22Rv1 (cell line): ENCODE results near the gene KLK5.
A peak's percentile ranks its signal among the peaks of the same experiment; 100 is the strongest.

Experiments
- H3K27ac ChIP-seq: fragments of 450-650 bp; 2 replicates; pipeline ENCODE4 v1.5.1; 2017
- ZFX ChIP-seq: fragments of 450-650 bp; IDR thresholded peaks from 2 replicates; pipeline ENCODE4 v1.6.1; 2017; ENCODE audit warnings: antibody characterized with exemption, borderline replicate concordance
- TF ChIP-seq, protein P1 (sequence below): fragments of 450-650 bp; IDR thresholded peaks from 2 replicates; pipeline ENCODE4 v1.5.1; 2017; ENCODE audit warnings: mild to moderate bottlenecking

KLK5 gene

DNA sequence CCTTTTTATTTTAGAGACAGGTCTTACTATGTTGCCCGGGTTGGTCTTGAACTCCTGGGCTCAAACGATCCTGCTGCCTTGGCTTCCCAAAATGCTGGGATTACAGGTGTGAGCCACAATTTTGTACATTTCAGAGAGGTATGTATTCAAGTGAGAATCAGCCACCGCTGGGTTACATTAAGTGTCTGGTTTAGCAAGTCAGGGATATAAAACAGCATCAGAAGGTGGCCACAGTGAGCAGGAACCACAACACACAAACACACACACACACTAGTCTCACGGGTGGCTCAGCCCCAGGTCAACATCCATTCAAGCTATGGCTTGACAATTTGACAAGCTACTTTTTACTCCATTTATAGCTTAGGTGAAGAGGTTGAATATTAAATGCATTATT, 20.2 kb downstream of the KLK5 start:
- TF ChIP-seq, protein P1, sequence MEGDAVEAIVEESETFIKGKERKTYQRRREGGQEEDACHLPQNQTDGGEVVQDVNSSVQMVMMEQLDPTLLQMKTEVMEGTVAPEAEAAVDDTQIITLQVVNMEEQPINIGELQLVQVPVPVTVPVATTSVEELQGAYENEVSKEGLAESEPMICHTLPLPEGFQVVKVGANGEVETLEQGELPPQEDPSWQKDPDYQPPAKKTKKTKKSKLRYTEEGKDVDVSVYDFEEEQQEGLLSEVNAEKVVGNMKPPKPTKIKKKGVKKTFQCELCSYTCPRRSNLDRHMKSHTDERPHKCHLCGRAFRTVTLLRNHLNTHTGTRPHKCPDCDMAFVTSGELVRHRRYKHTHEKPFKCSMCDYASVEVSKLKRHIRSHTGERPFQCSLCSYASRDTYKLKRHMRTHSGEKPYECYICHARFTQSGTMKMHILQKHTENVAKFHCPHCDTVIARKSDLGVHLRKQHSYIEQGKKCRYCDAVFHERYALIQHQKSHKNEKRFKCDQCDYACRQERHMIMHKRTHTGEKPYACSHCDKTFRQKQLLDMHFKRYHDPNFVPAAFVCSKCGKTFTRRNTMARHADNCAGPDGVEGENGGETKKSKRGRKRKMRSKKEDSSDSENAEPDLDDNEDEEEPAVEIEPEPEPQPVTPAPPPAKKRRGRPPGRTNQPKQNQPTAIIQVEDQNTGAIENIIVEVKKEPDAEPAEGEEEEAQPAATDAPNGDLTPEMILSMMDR: no peak
- TF ChIP-seq ZFX: no peak
- no peak overlapping the region for H3K27ac ChIP-seq

DNA sequence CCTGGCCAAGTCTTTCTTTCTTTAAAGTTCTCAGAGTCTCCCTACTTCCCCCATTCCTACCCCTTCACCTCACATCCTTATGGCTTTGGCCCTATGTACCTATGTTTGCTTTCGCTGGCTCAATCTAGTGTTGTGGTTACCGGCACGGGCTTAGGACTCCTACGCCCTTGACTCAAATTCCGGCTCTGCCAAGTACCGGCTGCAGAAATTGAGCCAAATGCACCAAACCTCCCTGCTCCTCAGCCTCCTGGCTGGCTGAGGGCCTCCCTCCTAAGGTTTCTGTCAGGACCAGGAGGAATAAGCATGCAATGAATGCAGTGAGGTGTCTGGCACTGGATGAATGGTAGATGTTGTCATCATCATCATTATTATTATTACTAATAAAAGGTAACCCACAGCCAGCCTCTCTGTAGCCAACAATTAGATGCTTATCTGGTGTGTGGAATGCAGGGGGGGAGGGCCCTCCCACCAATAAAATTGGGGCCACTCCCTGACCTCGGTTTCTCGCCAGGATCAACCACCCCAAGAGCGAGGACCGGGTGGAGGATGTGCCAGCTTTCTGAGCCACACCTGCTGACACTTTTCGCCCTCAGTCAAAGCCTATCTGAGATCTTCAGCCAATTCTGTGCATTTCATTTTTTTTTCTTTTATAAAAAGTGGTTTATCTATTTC, 20.7 kb downstream of the KLK5 start:
- H3K27ac ChIP-seq: no peak overlapping the region
- TF ChIP-seq, protein P1: no peak
- TF ChIP-seq ZFX: no peak

DNA sequence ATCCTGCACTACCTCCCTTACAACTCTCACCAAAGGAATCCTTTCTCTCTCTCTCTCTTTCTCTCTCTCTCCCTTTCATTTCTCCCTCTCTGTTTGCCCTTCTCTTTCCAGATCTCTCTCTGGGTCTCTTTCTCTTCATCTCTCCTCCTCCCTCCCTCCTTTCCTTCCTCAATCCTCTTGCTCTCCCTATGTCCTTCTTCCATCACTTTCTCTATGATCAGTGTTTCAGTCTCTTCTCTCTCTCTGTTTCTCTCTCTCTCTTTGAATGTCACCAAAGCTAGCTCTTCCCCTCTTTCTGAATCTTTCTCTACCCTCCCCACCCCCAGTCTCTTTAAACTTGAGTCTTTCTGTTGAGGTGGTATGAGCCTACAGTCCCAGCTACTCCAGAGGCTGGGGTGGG, 21.8 kb downstream of the KLK5 start:
- TF ChIP-seq, protein P1: no peak
- H3K27ac ChIP-seq: no peak overlapping the region

DNA sequence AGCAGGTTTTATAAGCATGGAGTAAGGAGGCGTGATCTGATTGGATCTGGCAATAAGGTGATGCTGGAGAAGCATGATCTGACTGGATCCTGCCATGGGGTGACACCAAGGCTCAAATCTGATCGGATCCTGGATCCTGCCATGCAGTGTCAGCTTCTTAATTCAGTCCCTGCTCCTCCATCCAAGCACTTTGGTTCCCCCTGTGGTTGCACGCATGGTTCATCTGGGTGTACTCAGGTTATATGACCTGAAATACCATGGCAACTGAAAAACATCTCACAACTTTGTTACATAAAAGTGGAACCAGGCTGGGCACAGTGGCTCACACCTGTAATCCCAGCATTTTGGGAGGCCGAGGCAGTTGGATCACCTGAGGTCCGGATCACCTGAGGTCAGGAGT, 24.0 kb downstream of the KLK5 start:
- no peak overlapping the region for H3K27ac ChIP-seq
- TF ChIP-seq, protein P1: no peak
- TF ChIP-seq ZFX: no peak

DNA sequence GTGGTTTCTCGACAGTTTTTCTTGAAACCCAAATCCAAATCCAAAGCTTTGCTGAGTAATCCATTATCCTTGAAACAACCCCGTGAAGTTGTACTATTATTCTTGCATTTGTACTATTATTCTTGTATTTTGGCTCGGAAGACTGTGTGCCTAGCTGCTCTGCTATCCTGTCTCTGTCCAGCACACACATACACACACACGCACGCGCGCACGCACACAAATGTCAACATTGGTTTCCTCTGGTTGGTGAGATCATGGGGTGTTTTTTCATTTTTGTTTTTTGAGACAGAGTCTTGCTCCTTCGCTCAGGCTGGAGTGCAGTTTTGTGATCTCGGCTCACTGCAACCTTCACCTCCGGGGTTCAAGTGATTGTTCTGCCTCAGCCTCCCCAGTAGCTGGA, 26.7 kb downstream of the KLK5 start:
- TF ChIP-seq ZFX: no peak
- H3K27ac ChIP-seq: no peak overlapping the region

DNA sequence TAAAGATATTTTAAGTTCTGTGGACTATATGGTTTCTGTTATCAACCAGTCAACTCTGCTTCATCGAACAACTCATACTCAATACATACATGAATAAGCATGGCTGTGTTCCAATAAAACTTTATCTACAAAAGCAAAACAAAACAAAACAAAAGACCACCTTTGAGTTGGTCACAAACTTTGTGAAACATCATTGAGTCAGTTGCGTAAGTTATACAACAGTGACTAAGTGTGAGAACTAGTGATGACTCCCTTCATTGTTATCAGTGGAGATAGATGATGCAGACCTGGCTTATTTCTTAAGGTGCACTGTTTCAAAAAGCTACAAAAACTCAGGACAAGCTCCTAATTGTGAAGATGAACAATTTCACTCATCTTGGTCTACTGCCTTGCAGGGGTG, 27.1 kb downstream of the KLK5 start:
- no peak overlapping the region for H3K27ac ChIP-seq
- no peak for TF ChIP-seq ZFX
- TF ChIP-seq, protein P1: no peak

DNA sequence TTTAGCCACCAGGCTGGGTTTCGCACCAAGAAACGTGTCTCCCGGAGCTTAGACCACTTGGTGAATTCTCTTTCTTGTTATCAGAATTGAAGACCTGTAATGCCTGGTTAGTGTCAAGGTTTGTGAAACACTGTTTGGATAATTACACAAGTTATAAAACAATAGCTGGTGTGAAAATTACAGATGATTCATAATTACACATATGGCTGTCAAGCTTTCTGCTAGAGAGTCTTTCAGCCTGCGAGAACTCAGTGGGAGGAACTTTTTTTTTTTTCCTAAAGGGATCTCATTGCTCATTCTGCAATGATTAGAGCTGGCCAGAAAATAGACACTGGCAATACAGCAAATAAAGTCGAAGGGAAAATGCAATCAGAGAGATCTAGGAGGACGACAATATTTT, 28.3 kb downstream of the KLK5 start:
- no peak overlapping the region for H3K27ac ChIP-seq
- TF ChIP-seq, protein P1: no peak
- TF ChIP-seq ZFX: no peak

DNA sequence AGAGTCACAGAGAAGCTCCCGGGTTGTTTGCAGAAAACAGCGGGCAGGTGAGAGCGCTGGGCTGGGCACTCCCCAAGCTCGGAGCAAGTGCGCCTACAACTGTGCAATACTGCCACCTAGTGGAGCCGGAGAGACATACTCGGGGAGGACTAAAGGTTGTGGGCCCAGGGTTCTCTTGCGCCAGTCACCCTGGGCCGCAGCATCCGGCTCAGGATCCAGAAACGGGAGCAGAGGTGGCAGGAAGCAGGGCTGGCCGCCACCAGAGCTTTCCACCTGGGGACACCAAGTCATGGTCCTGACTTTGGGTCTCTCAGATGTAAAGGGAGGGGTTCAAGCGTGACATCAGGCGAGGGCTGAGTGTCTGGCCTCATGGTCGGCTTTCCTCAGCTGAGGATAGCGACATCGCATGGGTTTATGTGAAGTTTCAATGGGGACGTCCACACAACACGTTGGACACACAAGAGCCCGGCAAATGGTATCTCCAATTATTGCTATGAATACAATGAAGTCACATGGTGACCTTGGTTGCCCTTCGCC, 30.5 kb downstream of the KLK5 start:
- peak overlapping the region; percentile 77 for H3K27ac ChIP-seq
- TF ChIP-seq ZFX: no peak
- TF ChIP-seq, protein P1: peak; percentile 84
